ENCODE measurements around the gene TNIP2. TPM values are rescaled to one million over a fixed set of nuclear protein-coding genes. Genes with fewer than 3 reads are reported as not detected.
"Not testable (repeated sequence)": the region's sequence is repeated elsewhere in the genome, so short reads cannot be mapped to it uniquely, and the experiment has no call there.

The TNIP2 gene
- total RNA-seq, 1 donor from 2014 or later: 99.6 TPM

DNA sequence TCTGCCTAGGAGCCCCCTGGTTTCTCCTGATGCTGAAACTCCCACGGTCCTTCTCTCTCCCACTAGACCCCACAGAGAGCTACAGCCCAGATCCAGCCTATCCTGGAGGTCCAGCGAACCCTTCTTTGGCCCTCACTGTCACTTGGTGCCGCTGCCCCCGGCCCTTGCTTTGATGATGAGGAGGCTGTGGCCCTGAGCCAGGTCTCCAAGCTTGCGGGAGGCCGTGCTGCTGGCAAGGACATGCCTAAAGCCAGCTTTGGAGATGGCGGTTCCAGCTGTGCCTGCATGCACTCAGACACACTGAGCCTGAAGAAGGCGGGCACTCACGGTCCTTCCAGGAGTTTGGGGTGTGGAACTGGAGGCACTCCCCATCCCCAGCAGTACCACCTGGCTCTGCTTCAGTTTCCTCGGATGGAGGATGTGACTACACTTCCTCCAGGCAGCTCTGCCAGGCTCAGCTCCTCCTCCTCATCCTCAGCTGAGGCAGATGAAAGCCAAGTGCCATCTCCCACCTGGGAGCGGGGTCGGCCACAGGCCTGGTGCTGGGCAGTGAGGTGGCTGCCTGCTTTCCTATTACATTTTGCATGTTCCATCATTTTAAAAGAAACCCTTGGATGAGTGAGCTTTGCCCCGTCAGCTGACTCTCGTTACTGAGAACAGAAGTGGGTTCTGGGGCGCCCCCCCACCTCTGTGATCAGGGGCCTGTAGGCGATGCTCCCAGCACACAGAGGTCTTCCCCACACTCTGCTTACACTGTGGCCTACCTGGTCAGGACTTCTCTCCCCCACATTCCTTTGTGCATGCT lies 9.0 kb downstream of the TNIP2 start:
- intact Hi-C loops (cut with micrococcal nuclease): loop anchor here (1.0 to 10.0 kb wide), 13 partner anchors 9 to 504 kb away; partner anchors contain the start of genes FAM193A, GRK4, HAUS3 and NOP14
- peaks cover 66% of the 10 kb centered on the region for H3K4me1 Mint-ChIP-seq
- no peaks in the 10 kb centered on the region for H3K9me3 Mint-ChIP-seq
- peak overlapping the region; percentile 94 for H3K27ac Mint-ChIP-seq
- peaks cover 63% of the 10 kb centered on the region for H3K36me3 Mint-ChIP-seq (ENCODE audit: low read depth)
- no peaks in the 10 kb centered on the region for H3K27me3 Mint-ChIP-seq
- peak overlapping the region; percentile 81 for H3K4me3 Mint-ChIP-seq
- DNase-seq: peak; percentile 75

DNA sequence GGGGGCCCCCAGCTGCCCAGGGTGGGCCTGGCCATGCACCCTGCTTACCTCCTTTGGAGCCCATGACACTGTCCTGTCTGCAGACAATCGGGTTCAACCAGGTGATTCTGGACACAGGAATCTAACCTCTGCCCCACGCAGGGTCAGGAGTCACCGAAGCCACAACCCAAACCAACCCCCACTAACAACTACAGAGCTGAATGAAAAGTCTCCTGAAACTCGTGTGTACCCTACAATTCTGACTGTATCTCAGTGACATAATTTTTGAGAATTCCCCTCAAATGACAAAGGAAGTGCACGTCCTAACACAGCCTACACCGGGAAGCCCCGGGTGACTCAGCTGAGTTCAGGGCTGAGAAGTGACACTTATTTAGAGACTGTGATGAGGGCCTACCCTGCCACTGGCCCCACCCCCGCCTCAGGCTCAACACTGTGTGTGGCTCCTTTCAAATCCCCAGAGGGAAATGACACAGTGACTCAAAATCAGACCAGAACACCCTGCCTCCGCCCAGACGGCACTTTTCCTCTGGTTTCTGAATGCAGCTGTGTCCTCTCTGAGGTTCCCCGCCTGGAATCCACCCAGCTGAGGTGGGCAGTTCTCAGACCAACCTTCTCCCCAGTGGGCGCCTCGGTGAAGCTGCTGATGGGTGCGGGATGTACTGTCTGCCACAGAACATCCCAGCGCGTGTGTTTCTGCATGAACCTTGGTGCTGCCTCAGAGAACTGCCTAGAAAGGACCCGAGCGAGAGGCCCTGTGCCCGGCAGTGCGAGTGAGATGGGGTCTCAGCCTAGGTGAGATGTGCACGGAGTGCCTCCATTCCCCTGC lies 9.9 kb downstream of the TNIP2 start:
- Mint-ChIP-seq H3K4me1 (peaks cover 60% of the 10 kb centered on the region), H3K27me3 (no peaks in the 10 kb centered on the region), H3K36me3 (ENCODE audit: low read depth) (peaks cover 64% of the 10 kb centered on the region), H3K27ac (peak overlapping the region; percentile 94), H3K4me3 (peak overlapping the region; percentile 81), H3K9me3 (no peaks in the 10 kb centered on the region)
- intact Hi-C loops (cut with micrococcal nuclease): loop anchor here (1.0 to 10.0 kb wide), 13 partner anchors 10 to 503 kb away; partner anchors contain the start of genes FAM193A, GRK4, HAUS3 and NOP14
- DNase-seq: peak; percentile 97

DNA sequence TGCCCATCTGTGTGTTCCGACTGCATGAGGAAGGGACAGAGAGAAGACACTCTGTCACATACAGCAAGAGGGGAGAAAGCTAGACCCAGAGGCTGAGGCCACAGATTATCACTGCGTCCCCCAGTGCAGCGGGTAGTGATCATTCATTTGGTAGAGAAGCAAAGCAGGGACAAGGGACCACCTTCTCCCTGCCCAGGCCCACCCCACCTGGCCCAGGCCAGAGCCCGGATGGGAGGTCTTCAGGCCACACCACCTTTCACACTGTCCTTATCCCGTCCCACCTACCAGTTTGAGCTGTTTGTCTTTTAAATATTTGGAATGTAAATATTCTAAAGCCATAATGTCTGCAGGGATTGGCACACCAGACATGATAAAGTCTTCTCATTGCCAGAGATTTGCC lies 10.6 kb downstream of the TNIP2 start:
- no peak for DNase-seq
- Mint-ChIP-seq H3K4me3 (peak overlapping the region; percentile 81), H3K4me1 (peaks cover 57% of the 10 kb centered on the region), H3K36me3 (ENCODE audit: low read depth) (peaks cover 66% of the 10 kb centered on the region), H3K27ac (peak overlapping the region; percentile 94), H3K9me3 (no peaks in the 10 kb centered on the region), H3K27me3 (no peaks in the 10 kb centered on the region)
- intact Hi-C loops (cut with micrococcal nuclease): loop anchor here (5.0 to 10.0 kb wide), 4 partner anchors 33 to 457 kb away; no protein-coding TSS in a partner anchor

DNA sequence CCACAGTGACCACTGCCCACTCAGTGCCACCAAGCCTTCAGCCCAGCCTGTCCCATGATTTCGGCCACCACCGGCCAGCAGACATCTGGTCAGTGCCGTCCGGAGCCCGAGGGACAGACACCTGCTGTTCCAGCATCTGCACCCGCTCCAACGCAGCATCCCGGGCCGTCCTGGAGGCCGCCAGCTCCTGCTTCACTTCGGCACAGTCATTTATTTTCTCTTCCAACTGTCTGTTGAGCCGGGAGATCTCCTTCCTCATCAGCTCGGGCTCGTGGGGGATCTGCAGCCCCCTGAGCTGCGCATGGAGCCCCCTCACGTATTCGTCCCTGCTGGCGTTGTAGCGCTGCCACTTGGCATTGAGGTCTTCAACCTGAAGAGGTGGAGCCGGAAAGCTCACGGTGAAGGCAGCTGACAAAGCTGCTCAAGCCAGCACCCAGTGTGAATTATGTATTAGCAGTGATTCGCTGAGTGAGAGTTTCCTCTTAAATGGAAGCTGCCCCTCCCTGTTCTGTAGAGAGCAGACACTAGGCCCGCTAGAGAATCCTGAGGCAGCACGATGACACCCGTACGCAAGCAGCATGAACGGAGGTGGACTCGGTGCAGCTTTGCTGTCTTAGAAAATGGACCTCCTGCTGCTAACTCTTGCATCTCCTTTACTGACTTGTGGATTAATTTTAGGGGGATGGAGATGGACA lies 11.4 kb downstream of the TNIP2 start:
- intact Hi-C loops (cut with micrococcal nuclease): loop anchor here (5.0 to 10.0 kb wide), 4 partner anchors 32 to 458 kb away; no protein-coding TSS in a partner anchor
- peaks cover 68% of the 10 kb centered on the region for H3K36me3 Mint-ChIP-seq (ENCODE audit: low read depth)
- H3K27me3 Mint-ChIP-seq: no peaks in the 10 kb centered on the region
- peak overlapping the region; percentile 18 for H3K4me3 Mint-ChIP-seq
- peaks cover 52% of the 10 kb centered on the region for H3K4me1 Mint-ChIP-seq
- no peak for DNase-seq
- H3K9me3 Mint-ChIP-seq: no peaks in the 10 kb centered on the region
- H3K27ac Mint-ChIP-seq: peak overlapping the region; percentile 94

DNA sequence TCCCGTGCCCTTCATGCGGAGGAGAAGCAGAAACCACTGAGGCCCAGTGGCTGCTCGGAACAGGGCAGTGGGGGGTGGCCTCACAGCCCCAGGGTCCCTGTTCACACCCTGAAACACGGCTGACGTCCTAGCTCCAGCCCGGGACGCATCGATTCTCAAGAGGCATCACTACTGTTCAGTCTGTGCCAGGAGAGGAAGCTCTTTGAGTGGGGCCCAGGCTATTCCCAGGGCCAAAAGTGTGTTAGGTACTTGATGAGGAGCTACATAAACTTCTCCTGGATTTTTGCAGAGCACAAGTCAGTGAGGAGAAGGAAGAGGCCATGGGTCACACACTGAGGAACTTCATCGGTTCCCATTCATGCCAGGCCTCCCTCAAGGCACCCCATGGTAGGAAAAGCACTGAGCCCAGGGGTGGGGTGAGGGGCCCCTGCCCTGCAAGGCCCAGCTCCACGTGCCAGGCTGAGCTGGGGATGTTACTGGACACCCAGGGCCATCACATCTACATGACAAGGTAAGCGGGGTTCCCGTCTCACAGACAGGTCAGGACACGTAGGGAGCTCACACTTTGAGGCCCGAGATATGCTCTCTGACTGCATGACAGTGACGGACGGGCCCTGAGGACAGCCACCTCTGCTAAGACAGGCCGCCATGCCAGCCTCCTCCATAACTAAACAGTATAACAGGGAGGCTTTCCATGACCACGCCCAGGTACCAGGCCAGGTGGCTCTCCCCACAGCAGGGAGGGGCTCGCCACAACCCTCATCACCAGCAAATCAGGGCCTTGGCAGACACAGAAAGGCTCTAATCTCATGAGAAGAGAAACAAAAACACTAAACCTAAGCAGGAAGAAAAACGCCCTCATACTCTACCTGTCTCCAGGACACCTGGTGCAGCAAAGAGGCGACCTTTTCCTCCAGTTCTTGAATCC lies 12.4 kb downstream of the TNIP2 start:
- no peaks in the 10 kb centered on the region for H3K9me3 Mint-ChIP-seq
- peaks cover 45% of the 10 kb centered on the region for H3K4me1 Mint-ChIP-seq
- no peak for DNase-seq
- H3K36me3 Mint-ChIP-seq (ENCODE audit: low read depth): peaks cover 73% of the 10 kb centered on the region
- peak overlapping the region; percentile 51 for H3K4me3 Mint-ChIP-seq
- peak overlapping the region; percentile 53 for H3K27ac Mint-ChIP-seq
- no peaks in the 10 kb centered on the region for H3K27me3 Mint-ChIP-seq
- intact Hi-C loops (cut with micrococcal nuclease): loop anchor here (10.0 kb wide), 1 partner anchor 301 kb away; no protein-coding TSS in a partner anchor

DNA sequence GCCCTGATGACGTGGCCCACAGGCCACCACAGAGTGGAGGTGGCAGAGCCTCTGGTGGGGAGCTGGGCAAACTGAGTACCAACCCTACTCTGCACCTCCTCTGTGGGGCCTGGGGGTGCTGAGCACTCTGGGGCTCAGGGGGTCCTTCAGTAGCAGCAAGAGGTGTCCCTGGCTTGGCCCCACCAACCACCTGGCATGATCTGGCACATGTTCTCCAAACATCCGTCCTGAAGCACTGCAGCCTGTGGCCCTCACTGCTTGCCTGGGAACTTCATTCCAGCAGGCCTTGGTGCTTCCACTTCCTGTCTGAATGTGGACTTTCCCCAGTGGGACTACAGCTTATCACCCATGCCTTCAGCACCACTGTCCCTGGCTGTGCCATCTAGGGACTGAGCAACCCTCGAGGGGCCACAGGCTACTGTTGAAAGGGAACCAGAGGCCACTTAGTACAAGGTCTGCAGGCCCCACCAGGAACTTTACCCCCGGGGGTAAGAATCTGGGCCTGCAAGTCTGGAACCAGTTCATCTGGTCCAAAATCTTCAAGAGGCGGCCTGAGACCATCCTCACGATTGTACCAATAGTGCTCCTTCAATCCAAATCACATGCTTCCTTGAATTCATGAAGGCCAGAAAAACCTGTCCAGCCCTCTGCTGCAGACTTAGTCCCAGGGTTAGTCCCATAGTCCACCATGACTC lies 13.2 kb downstream of the TNIP2 start:
- intact Hi-C loops (cut with micrococcal nuclease): loop anchor here (10.0 kb wide), 1 partner anchor 302 kb away; no protein-coding TSS in a partner anchor

DNA sequence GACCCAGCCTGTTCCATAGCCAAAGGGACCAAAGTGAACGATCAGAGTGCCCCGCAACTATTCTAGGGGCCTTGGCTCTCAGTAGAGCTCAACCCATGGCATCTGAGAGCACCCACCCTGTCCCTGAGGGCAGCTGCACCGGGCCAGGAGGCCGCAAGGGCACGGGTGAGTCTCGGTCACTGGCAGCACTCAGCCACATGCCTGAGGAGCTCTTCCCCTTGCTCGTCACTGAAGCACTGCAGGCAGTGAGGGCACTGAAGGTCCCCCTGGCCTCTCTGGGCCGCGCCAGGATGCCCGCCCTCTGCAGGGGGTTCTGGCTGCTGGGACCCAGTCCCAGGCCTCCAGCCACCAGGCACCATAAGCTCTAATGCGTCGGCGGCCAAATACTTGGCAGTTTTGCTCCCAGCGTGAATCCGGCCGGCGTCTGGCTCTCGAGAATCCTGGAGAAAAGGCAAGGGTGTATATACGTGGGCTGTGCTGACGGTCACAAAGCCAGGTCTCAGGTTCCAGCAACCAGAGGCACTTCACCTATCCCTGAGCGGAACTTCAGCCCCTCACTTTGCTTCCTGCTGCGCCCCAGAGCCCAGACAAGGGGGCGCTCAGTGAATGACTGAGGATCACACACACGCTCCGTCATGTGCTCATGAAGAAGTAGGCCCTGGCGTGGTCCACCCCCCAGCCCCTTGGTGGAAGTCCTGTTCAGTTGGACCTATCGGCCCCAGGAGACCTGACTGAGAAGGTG lies 13.9 kb downstream of the TNIP2 start:
- intact Hi-C loops (cut with micrococcal nuclease): loop anchor here (10.0 kb wide), 1 partner anchor 303 kb away; no protein-coding TSS in a partner anchor
- H3K4me3 Mint-ChIP-seq: no peak overlapping the region
- H3K9me3 Mint-ChIP-seq: peaks cover 4% of the 10 kb centered on the region
- peak overlapping the region; percentile 15 for H3K27ac Mint-ChIP-seq
- H3K36me3 Mint-ChIP-seq (ENCODE audit: low read depth): peaks cover 74% of the 10 kb centered on the region
- H3K27me3 Mint-ChIP-seq: no peaks in the 10 kb centered on the region
- no peak for DNase-seq
- H3K4me1 Mint-ChIP-seq: peaks cover 37% of the 10 kb centered on the region

More for the DNA sequence above, 13.2 kb downstream of the TNIP2 start:
- Mint-ChIP-seq H3K9me3 (peaks cover 4% of the 10 kb centered on the region), H3K4me1 (peaks cover 44% of the 10 kb centered on the region), H3K27me3 (no peaks in the 10 kb centered on the region), H3K36me3 (ENCODE audit: low read depth) (peaks cover 81% of the 10 kb centered on the region), H3K27ac (peak overlapping the region; percentile 63), H3K4me3 (no peak overlapping the region)
- DNase-seq: no peak

DNA sequence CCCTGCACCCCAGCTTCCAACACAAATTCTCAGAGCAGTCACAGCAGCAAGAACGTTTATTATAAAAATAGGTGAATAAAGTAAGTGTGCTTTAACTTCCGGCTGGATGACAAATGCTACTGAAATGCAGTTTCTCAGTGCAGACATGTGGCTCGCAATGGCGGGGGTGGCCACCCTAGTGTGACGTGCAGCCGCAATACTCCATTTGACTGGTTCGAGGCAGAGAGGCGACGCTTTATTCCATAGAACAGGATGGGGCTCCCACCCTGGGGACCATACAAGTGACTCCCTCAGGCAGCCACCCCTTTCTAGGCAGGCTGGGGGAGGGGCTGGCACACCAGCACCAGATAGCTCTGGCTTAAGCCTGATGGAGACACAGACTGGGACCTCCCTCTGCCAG lies 14.5 kb downstream of the TNIP2 start:
- Mint-ChIP-seq H3K4me1 (peaks cover 31% of the 10 kb centered on the region), H3K36me3 (ENCODE audit: low read depth) (peaks cover 70% of the 10 kb centered on the region), H3K4me3 (no peak overlapping the region), H3K27ac (no peak overlapping the region), H3K27me3 (no peaks in the 10 kb centered on the region), H3K9me3 (peaks cover 6% of the 10 kb centered on the region)
- no peak for DNase-seq
- intact Hi-C loops (cut with micrococcal nuclease): loop anchor here (10.0 kb wide), 1 partner anchor 303 kb away; no protein-coding TSS in a partner anchor

DNA sequence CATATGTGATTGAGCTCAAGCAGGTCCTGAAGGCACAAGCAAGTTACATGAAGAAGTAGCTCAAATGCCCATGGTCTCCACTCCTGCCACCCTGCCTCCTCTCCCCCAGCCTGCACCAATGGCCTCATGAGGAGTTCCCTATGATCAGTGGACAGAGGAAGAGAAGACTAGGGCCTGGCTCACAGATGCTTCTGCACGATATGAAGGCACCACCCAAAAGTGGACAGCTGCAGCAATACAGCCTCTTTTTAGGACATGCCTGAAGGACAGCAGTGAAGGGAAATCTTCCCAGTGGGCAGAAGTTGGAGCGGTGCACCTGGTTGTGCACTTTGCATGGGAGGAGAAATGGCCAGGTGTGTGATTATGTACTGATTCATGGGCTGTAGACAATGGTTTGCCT lies 17.8 kb downstream of the TNIP2 start:
- H3K27ac Mint-ChIP-seq; H3K27me3 Mint-ChIP-seq; intact Hi-C loops (cut with micrococcal nuclease); H3K4me3 Mint-ChIP-seq; H3K4me1 Mint-ChIP-seq; DNase-seq: not testable (repeated sequence)
- H3K36me3 Mint-ChIP-seq (ENCODE audit: low read depth): peaks cover 64% of the 10 kb centered on the region
- peaks cover 12% of the 10 kb centered on the region for H3K9me3 Mint-ChIP-seq

DNA sequence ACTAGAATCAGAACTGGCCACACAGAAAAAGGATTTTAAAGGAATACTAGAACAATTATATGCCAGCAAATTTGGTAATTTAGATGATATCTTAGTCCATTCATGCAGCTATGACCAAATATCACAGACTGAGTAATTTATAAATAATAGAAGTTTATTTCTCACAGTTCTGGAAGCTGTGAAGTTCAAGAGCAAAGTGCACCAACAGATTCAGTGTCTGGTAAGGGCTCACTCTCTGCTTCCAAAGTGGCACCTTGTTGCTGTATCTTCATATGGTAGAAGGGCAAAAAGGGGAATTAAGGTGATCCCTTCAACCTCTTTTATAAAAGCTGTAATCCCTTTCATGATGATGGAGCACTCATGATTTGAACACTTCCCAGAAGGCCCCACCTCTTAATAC lies 20.3 kb downstream of the TNIP2 start:
- Mint-ChIP-seq H3K4me1 (peaks cover 4% of the 10 kb centered on the region), H3K9me3 (peaks cover 12% of the 10 kb centered on the region), H3K4me3 (no peak overlapping the region), H3K27me3 (no peaks in the 10 kb centered on the region), H3K36me3 (ENCODE audit: low read depth) (peaks cover 59% of the 10 kb centered on the region), H3K27ac (no peak overlapping the region)
- no peak for DNase-seq
- intact Hi-C loops (cut with micrococcal nuclease): no loop called here

DNA sequence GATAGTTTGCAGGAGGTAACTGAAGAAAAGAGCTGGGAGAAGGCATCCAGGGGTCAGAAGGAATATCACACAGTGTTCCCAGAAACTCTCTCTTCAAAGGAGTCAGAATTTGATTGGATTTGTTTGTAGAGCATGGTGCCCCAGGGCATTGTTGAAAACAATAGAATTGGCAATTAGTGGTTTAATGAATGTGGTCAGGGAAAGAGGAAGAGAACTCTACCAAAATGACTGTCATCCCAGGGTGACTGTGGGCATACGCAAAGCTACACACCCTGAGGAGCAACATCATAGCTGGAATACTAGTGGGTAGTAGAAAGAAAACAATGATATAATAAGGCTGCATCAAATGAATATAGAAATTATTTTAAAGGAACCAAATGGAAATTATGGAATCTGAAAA lies 21.5 kb downstream of the TNIP2 start:
- intact Hi-C loops (cut with micrococcal nuclease): no loop called here
- Mint-ChIP-seq H3K9me3 (peaks cover 12% of the 10 kb centered on the region), H3K4me3 (no peak overlapping the region), H3K4me1 (peaks cover 4% of the 10 kb centered on the region), H3K27me3 (no peaks in the 10 kb centered on the region), H3K36me3 (ENCODE audit: low read depth) (peaks cover 53% of the 10 kb centered on the region), H3K27ac (peak overlapping the region; percentile 5)
- DNase-seq: no peak

Data from activated CD4-positive, alpha-beta T cell treated with anti-CD3 and anti-CD28 coated beads, Interleukin-2, amount 10 ng/mL, durations not matched to agents 24 days and 14 days (primary cell).